Brain microvascular endothelial cell (primary cell): Measurements from ENCODE around the gene WASF2.

ENCODE experiments used
- DNase-seq: peaks from one replicate; pipeline ENCODE4 v3.0.0-alpha.2; 2020
- H3K27ac ChIP-seq: fragments of 250-450 bp; sonication (Bioruptor Pico); 2 replicates; pipeline ENCODE4 v1.5.1; 2020; ENCODE audit warnings: mild to moderate bottlenecking, moderate library complexity
- H3K27me3 ChIP-seq: fragments of 250-450 bp; sonication (Bioruptor Pico); replicated peaks from 2 replicates; pipeline ENCODE4 v1.5.1; 2020; ENCODE audit warnings: mild to moderate bottlenecking
- H3K36me3 ChIP-seq: fragments of 250-450 bp; sonication (Bioruptor Pico); replicated peaks from 2 replicates; pipeline ENCODE4 v1.5.1; 2020; ENCODE audit warnings: mild to moderate bottlenecking
- H3K4me3 ChIP-seq: 2 replicates; pipeline ENCODE4 v1.5.1; 2011; ENCODE audit warnings: low read depth, mild to moderate bottlenecking, control low read depth, low read length, moderate library complexity
- in situ Hi-C: cut with HindIII; loops from 2 replicates; pipeline ENCODE4 v1.10.0; 2017; ENCODE audit warnings: low sequenced_read_pairs, low pct_ligation_motif_present
- TF ChIP-seq, protein P1 (sequence below): IDR thresholded peaks from 2 replicates; pipeline ENCODE4 v1.5.1; 2011; ENCODE audit warnings: low read depth, mild to moderate bottlenecking, moderate library complexity, low read length, control low read depth, inconsistent platforms; ENCODE audit errors: missing control alignments

Gene WASF2

DNA sequence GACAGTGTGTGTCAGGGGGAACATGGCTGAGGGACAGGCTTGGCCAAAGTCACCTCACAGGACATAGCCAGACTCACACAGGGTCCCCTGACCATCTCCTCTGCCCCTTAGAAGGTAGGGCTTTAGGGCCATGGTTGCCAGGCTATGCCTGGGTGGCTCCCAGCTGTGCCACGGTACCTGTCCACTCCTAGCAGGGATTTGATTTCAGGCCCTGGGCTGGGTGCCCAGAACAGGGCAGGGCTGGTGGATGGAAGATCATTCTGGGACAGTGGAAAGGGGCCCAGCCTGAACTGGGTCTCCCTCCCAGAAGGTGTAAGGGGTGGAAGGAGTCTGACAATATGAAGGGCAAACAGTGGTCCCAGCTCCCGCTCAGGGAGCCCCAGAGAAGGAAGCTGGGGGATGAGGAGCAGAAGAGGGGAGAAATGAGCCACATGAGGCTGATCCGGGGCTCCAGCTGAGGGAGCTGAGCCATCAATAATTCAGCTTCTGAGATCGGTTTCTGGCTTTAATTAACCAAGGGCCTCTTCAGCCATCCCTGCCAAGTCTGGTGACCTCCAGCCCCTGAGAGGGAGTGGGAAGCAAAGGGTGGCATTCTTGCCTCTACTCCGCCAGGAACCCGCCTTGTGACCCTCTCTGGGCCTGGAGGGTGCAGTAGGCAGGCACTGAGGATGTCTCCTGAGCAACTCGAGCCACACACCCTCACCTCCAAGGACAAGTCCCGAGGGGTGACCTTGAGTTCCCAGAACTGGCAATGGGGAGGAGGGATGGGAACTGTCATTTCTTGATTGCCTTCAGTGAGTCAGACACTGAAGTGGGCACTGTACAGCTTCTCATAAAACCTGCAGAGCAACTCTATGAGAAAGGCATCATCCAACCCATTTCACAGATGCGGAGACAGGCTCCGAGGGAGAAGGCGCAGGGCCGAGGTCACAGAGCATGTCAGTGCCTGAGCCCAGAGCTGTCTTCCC lies 108.9 kb downstream of the WASF2 start:
- no peak for DNase-seq
- in situ Hi-C loops, result no loop called here
- Histone ChIP-seq H3K36me3 (no peaks in the 10 kb centered on the region), H3K27me3 (no peaks in the 10 kb centered on the region), H3K4me3 (no peak overlapping the region), H3K27ac (no peak overlapping the region)
- TF ChIP-seq, protein P1, sequence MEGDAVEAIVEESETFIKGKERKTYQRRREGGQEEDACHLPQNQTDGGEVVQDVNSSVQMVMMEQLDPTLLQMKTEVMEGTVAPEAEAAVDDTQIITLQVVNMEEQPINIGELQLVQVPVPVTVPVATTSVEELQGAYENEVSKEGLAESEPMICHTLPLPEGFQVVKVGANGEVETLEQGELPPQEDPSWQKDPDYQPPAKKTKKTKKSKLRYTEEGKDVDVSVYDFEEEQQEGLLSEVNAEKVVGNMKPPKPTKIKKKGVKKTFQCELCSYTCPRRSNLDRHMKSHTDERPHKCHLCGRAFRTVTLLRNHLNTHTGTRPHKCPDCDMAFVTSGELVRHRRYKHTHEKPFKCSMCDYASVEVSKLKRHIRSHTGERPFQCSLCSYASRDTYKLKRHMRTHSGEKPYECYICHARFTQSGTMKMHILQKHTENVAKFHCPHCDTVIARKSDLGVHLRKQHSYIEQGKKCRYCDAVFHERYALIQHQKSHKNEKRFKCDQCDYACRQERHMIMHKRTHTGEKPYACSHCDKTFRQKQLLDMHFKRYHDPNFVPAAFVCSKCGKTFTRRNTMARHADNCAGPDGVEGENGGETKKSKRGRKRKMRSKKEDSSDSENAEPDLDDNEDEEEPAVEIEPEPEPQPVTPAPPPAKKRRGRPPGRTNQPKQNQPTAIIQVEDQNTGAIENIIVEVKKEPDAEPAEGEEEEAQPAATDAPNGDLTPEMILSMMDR, result no peak

DNA sequence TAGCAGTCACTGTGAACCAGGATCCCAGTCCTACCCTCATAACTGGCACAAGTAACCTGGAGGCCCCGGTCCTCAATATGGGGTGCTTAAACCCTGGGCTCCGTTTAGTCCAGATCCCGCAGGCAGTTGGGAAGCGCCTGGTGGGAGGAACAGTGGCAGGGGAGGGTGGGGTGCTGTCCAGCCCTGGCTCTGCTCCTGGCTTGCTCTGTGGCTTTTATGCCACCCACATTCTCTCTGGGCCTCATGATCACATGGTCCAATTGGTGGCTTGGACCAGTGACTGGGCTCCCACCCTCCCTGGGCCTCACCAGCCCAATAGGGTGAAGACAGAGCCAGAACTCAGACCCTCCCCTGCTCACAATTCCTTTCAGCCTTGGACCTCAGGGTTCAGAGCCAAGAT lies 109.7 kb downstream of the WASF2 start:
- no peak for DNase-seq
- TF ChIP-seq, protein P1, result no peak
- Histone ChIP-seq H3K36me3 (no peaks in the 10 kb centered on the region), H3K27me3 (no peaks in the 10 kb centered on the region), H3K4me3 (no peak overlapping the region), H3K27ac (no peak overlapping the region)
- in situ Hi-C loops, result no loop called here

DNA sequence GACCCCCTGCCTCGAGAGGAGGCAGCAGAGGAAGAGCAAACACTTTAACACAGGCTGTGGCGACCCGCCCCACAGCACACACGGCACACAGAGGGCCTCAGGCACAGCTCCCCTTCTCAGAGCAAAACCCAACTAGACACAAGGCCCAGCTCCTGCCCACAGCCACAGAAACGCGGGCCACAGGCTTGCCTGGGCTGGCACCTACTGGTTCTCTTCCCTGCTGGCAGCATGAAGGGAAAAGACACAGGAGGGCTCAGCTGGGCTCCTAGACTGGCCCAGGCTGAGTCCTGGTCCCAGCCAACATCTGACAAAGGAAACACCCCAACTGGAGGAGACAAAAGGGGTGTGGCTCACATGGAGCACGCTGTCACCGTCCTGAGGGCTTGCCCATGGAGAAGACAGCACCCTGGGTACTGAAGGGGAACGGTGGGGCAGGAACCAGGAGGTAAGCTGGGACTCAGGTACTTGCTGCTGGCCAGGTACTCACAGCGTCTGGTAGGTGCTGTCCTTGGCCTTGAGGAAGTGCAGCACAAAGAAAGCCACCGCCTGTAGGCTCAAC lies 110.3 kb downstream of the WASF2 start:
- in situ Hi-C loops, result no loop called here
- H3K27ac ChIP-seq, result no peak overlapping the region
- no peak for DNase-seq
- TF ChIP-seq, protein P1, result no peak
- no peak overlapping the region for H3K4me3 ChIP-seq
- H3K36me3 ChIP-seq, result no peaks in the 10 kb centered on the region
- no peaks in the 10 kb centered on the region for H3K27me3 ChIP-seq

DNA sequence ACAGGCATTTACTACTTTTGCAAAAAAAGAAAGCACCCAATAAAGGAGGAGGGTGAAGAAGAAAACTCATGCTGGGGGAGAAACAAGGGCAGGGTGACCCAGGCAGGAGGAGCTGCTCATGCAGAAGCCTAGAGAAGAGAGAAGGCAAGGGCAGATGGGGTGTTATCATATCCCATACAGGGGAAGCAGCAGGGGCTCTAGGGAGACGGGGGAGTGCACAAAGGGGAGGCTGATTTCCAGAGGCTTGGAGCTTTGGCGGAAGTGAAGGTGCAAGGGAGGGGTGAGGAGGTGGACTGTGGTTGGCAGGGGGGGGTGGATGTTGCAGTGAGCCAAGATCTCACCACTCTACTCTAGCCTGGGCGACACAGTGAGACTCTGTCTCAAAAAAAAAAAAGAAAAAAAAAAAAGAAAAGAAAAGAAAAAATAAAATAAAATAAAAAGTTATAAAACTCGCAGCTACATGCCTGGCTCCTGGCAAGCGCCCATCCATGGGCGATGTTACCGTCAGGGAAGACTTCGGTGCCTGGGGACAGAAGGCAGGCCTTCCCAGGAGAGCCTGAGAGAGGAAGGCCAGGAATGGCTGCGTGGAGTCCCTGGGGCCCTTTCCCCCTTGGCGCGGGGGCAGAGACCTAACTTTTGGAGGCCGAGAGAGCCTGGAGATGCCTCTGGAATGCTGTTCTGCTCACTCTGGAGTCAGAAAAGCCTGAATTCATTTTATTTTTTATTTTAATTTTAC lies 112.0 kb downstream of the WASF2 start:
- Histone ChIP-seq H3K27ac (no peak overlapping the region), H3K27me3 (no peaks in the 10 kb centered on the region), H3K4me3 (no peak overlapping the region), H3K36me3 (no peaks in the 10 kb centered on the region)
- DNase-seq, result no peak
- in situ Hi-C loops, result no loop called here
- TF ChIP-seq, protein P1, result no peak

GRCh38 chr1:27374362-27375086 lies 115.4 kb downstream of the WASF2 start, which contains the start of gene FCN3:
FCN3 (minus strand) TSS chr1:27374824; CDS start chr1:27374818, 6 bp downstream.
- no peaks in the 10 kb centered on the region for H3K36me3 ChIP-seq
- no peak for DNase-seq
- no peak within 1 kb of the TSS for H3K4me3 ChIP-seq
- no peak within 1 kb of the TSS for H3K27ac ChIP-seq
- no peaks in the 10 kb centered on the region for H3K27me3 ChIP-seq
- in situ Hi-C loops, result no loop called here
- TF ChIP-seq, protein P1, result no peak
